Measurements from ENCODE around the gene OTOA.
"Not testable (repeated sequence)": the region's sequence is repeated elsewhere in the genome, so short reads cannot be mapped to it uniquely, and the experiment has no call there.

OTOA gene

DNA sequence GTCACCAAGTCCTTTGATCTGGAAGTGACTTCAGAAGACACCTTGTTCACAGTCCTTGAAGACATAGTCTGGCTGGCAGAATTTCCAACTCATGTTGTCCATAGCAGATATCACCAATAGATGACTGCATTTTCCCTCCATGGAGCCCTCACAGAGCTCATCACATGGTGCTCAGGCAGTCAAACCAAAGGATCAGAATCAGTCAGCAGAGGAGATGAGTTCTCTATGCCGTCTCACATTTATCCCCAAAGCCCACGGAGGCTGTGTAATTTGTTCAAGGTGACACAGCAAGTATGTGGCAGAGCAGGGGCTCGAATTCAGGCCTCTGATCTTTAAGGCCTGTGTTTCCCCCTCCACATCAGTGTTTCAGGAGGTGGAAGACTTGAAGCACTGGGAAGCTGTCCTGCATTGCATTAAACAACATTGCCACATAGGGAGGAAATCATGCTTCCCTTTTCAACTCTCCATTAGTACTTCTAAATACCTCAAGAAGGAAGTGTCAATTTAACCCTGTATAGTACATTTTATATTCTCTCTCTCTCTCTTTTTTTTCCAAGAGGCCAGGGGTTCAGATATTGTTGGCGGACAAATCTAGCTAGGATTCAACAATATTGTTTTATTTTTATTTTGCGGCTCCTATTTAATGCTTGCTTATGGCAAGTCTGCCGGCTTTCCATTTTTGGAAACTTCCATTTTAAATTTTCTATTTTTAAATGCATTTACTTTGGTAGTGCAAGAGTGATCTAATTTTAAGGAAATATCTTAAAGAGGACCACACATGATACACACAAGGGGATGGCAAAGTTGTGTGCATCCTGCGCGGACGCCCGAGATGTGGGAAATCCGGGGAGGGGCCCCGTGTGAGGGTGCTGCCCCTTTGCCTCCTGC lies 92.7 kb downstream of the OTOA start:
- not testable (repeated sequence) for H3K9me3 ChIP-seq (ENCODE audit: control insufficient read depth in 2 of 2, low read length in 2 of 2); H3K27ac ChIP-seq (ENCODE audit: low read depth in 2 of 2, low read length in 2 of 2); H3K36me3 ChIP-seq (ENCODE audit: control insufficient read depth in 2 of 2, insufficient read depth in 2 of 2, low read length in 2 of 2); H3K27me3 ChIP-seq (ENCODE audit: control insufficient read depth in 2 of 2, insufficient read depth in 2 of 2, low read length in 2 of 2); H3K4me1 ChIP-seq (ENCODE audit: control insufficient read depth in 2 of 2, insufficient read depth in 2 of 2, low read length in 2 of 2); H3K9ac ChIP-seq (ENCODE audit: low read depth in 1 of 2, low read length in 2 of 2); H3K4me3 ChIP-seq (ENCODE audit: low read length in 2 of 2)

GRCh38 chr16:21757080-21757671 lies 93.4 kb downstream of the OTOA start:
- H3K27me3 ChIP-seq (ENCODE audit: control insufficient read depth in 2 of 2, insufficient read depth in 2 of 2, low read length in 2 of 2); H3K9me3 ChIP-seq (ENCODE audit: control insufficient read depth in 2 of 2, low read length in 2 of 2); H3K36me3 ChIP-seq (ENCODE audit: control insufficient read depth in 2 of 2, insufficient read depth in 2 of 2, low read length in 2 of 2); H3K4me1 ChIP-seq (ENCODE audit: control insufficient read depth in 2 of 2, insufficient read depth in 2 of 2, low read length in 2 of 2); H3K27ac ChIP-seq (ENCODE audit: low read depth in 2 of 2, low read length in 2 of 2); H3K9ac ChIP-seq (ENCODE audit: low read depth in 1 of 2, low read length in 2 of 2); H3K4me3 ChIP-seq (ENCODE audit: low read length in 2 of 2): not testable (repeated sequence)

- H3K27ac ChIP-seq (ENCODE audit: low read depth in 2 of 2, low read length in 2 of 2); H3K4me3 ChIP-seq (ENCODE audit: low read length in 2 of 2); H3K36me3 ChIP-seq (ENCODE audit: control insufficient read depth in 2 of 2, insufficient read depth in 2 of 2, low read length in 2 of 2); H3K9ac ChIP-seq (ENCODE audit: low read depth in 1 of 2, low read length in 2 of 2); H3K27me3 ChIP-seq (ENCODE audit: control insufficient read depth in 2 of 2, insufficient read depth in 2 of 2, low read length in 2 of 2); H3K9me3 ChIP-seq (ENCODE audit: control insufficient read depth in 2 of 2, low read length in 2 of 2); H3K4me1 ChIP-seq (ENCODE audit: control insufficient read depth in 2 of 2, insufficient read depth in 2 of 2, low read length in 2 of 2): not testable (repeated sequence)
Measured at GRCh38 chr16:21768280-21768679, 104.5 kb downstream of the OTOA start.

GRCh38 chr16:21768810-21769209 lies 105.0 kb downstream of the OTOA start:
- H3K36me3 ChIP-seq (ENCODE audit: control insufficient read depth in 2 of 2, insufficient read depth in 2 of 2, low read length in 2 of 2); H3K27ac ChIP-seq (ENCODE audit: low read depth in 2 of 2, low read length in 2 of 2); H3K4me3 ChIP-seq (ENCODE audit: low read length in 2 of 2); H3K4me1 ChIP-seq (ENCODE audit: control insufficient read depth in 2 of 2, insufficient read depth in 2 of 2, low read length in 2 of 2); H3K9me3 ChIP-seq (ENCODE audit: control insufficient read depth in 2 of 2, low read length in 2 of 2); H3K27me3 ChIP-seq (ENCODE audit: control insufficient read depth in 2 of 2, insufficient read depth in 2 of 2, low read length in 2 of 2); H3K9ac ChIP-seq (ENCODE audit: low read depth in 1 of 2, low read length in 2 of 2): not testable (repeated sequence)

DNA sequence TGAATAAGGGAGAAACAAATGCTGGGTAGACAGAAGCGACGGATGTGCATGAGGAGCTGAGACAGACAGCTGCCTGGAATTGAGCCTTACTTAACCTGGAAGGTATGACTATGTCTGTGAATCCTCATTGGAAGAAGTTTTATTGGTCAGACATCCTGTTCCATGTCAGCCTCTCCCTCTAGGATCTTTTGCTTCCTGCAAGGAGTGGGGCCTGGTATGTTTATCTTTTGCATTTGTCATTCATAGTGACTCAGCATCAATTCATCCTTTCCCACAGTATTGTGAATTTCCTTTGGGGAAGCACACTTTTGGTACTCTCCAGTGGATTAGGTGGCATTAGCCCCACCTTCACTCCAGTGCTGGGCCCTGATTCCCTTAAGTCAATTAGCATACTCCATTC lies 105.5 kb downstream of the OTOA start:
- H3K36me3 ChIP-seq (ENCODE audit: control insufficient read depth in 2 of 2, insufficient read depth in 2 of 2, low read length in 2 of 2); H3K27me3 ChIP-seq (ENCODE audit: control insufficient read depth in 2 of 2, insufficient read depth in 2 of 2, low read length in 2 of 2); H3K27ac ChIP-seq (ENCODE audit: low read depth in 2 of 2, low read length in 2 of 2); H3K9me3 ChIP-seq (ENCODE audit: control insufficient read depth in 2 of 2, low read length in 2 of 2); H3K4me1 ChIP-seq (ENCODE audit: control insufficient read depth in 2 of 2, insufficient read depth in 2 of 2, low read length in 2 of 2); H3K4me3 ChIP-seq (ENCODE audit: low read length in 2 of 2); H3K9ac ChIP-seq (ENCODE audit: low read depth in 1 of 2, low read length in 2 of 2): not testable (repeated sequence)

DNA sequence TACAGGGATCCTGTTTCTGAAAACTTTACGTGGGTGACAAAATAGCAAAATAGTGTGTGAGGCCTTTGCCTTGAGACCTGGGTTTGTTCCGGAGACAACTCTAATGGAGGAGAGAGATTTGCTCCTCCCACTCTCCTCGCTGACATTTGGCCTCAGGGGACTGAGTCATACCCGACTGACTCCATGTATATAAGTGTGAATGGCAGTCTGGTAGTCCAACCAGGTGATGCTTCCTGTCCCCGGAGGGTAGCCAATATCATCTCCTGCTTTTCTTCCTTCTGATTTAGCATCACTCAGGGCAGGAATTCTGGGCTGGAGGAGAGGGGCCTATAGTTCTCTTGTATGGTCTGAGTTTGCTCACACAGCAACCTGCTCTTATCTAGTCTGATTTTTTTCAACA lies 106.8 kb downstream of the OTOA start:
- H3K9ac ChIP-seq (ENCODE audit: low read depth in 1 of 2, low read length in 2 of 2); H3K27ac ChIP-seq (ENCODE audit: low read depth in 2 of 2, low read length in 2 of 2); H3K9me3 ChIP-seq (ENCODE audit: control insufficient read depth in 2 of 2, low read length in 2 of 2); H3K36me3 ChIP-seq (ENCODE audit: control insufficient read depth in 2 of 2, insufficient read depth in 2 of 2, low read length in 2 of 2); H3K4me1 ChIP-seq (ENCODE audit: control insufficient read depth in 2 of 2, insufficient read depth in 2 of 2, low read length in 2 of 2); H3K4me3 ChIP-seq (ENCODE audit: low read length in 2 of 2); H3K27me3 ChIP-seq (ENCODE audit: control insufficient read depth in 2 of 2, insufficient read depth in 2 of 2, low read length in 2 of 2): not testable (repeated sequence)

DNA sequence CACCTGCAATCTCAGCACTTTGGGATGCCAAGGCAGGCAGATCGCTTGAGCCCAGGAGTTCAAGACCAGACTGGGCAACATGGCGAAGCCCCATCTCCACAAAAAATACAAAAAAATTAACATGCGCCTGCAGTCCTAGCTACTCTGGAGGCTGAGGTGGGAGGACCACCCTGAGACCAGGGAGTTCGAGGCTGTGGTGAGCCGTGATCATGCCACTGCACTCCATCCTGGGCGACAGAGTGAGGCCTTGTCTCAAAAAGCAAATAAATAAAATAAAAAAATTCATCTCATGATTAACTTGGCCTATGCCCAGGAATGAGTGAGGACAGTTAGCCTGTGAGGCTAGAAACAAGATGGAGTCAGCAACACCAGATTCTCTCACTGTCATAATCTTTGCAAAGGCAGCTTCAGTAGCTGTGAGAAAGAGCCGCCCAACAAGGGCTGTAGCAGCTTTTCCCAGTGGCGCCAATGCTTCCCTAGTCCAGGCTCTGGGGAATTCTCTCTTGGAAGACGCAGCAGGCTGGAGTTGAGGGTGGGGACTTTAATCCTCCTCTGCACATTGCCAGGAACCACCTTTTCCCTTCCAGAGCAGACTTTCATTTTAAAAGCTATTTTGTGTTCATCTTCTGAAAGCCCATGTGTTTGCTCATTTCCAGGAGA lies 108.9 kb downstream of the OTOA start:
- H3K27ac ChIP-seq (ENCODE audit: low read depth in 2 of 2, low read length in 2 of 2); H3K27me3 ChIP-seq (ENCODE audit: control insufficient read depth in 2 of 2, insufficient read depth in 2 of 2, low read length in 2 of 2); H3K9me3 ChIP-seq (ENCODE audit: control insufficient read depth in 2 of 2, low read length in 2 of 2); H3K9ac ChIP-seq (ENCODE audit: low read depth in 1 of 2, low read length in 2 of 2); H3K4me3 ChIP-seq (ENCODE audit: low read length in 2 of 2); H3K36me3 ChIP-seq (ENCODE audit: control insufficient read depth in 2 of 2, insufficient read depth in 2 of 2, low read length in 2 of 2); H3K4me1 ChIP-seq (ENCODE audit: control insufficient read depth in 2 of 2, insufficient read depth in 2 of 2, low read length in 2 of 2): not testable (repeated sequence)

DNA sequence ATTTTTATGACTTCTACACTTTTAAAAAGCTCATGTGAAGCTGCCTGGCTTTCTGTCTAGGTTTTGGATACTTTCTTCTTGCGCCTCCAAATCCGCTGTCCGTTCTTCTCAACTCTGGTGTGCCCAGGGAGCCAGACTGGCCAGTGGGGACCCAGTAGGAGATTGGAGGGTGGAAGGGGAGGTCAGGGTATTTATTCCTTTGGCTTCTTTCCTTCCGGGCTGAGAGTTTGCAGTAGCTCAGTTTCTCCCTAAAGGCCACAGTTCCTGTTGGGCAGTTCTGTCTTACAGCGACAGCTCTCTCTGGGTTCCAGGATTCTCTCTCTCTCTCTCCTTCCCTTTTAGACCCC lies 109.4 kb downstream of the OTOA start:
- H3K27me3 ChIP-seq (ENCODE audit: control insufficient read depth in 2 of 2, insufficient read depth in 2 of 2, low read length in 2 of 2); H3K9me3 ChIP-seq (ENCODE audit: control insufficient read depth in 2 of 2, low read length in 2 of 2); H3K9ac ChIP-seq (ENCODE audit: low read depth in 1 of 2, low read length in 2 of 2); H3K36me3 ChIP-seq (ENCODE audit: control insufficient read depth in 2 of 2, insufficient read depth in 2 of 2, low read length in 2 of 2); H3K27ac ChIP-seq (ENCODE audit: low read depth in 2 of 2, low read length in 2 of 2); H3K4me1 ChIP-seq (ENCODE audit: control insufficient read depth in 2 of 2, insufficient read depth in 2 of 2, low read length in 2 of 2); H3K4me3 ChIP-seq (ENCODE audit: low read length in 2 of 2): not testable (repeated sequence)

DNA sequence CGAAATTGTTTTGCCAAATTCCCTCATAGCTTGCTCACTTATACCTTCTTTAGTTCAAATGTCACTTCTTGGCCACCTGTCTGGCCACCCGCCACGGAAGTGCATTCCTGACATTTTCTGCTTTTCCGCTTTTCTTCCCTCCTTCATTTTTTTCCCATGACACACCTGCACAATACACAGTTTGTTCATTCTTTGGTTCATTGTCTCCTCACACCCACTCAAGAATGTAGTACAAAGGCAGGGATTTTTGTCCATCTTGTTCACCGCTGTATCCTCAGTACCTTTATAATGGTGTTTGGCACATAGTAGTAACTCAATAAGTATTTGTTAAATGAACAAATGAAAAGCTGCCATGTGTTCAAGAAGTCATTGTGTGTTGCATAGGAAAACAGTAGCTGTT lies 116.8 kb downstream of the OTOA start:
- not testable (repeated sequence) for H3K9me3 ChIP-seq (ENCODE audit: control insufficient read depth in 2 of 2, low read length in 2 of 2); H3K36me3 ChIP-seq (ENCODE audit: control insufficient read depth in 2 of 2, insufficient read depth in 2 of 2, low read length in 2 of 2); H3K27ac ChIP-seq (ENCODE audit: low read depth in 2 of 2, low read length in 2 of 2); H3K27me3 ChIP-seq (ENCODE audit: control insufficient read depth in 2 of 2, insufficient read depth in 2 of 2, low read length in 2 of 2); H3K9ac ChIP-seq (ENCODE audit: low read depth in 1 of 2, low read length in 2 of 2); H3K4me3 ChIP-seq (ENCODE audit: low read length in 2 of 2); H3K4me1 ChIP-seq (ENCODE audit: control insufficient read depth in 2 of 2, insufficient read depth in 2 of 2, low read length in 2 of 2)

GRCh38 chr16:21790506-21790905 lies 126.7 kb downstream of the OTOA start:
- H3K9ac ChIP-seq (ENCODE audit: low read depth in 1 of 2, low read length in 2 of 2); H3K27ac ChIP-seq (ENCODE audit: low read depth in 2 of 2, low read length in 2 of 2): not testable (repeated sequence)

More at GRCh38 chr16:21790506-21790905, 126.7 kb downstream of the OTOA start:
- not testable (repeated sequence) for H3K4me3 ChIP-seq (ENCODE audit: low read length in 2 of 2); H3K36me3 ChIP-seq (ENCODE audit: control insufficient read depth in 2 of 2, insufficient read depth in 2 of 2, low read length in 2 of 2); H3K9me3 ChIP-seq (ENCODE audit: control insufficient read depth in 2 of 2, low read length in 2 of 2); H3K27me3 ChIP-seq (ENCODE audit: control insufficient read depth in 2 of 2, insufficient read depth in 2 of 2, low read length in 2 of 2); H3K4me1 ChIP-seq (ENCODE audit: control insufficient read depth in 2 of 2, insufficient read depth in 2 of 2, low read length in 2 of 2)

Measured in mucosa of rectum (tissue), 2 donors.